Gastrocnemius medialis (tissue), 4 donors: ENCODE data around the gene THADA.

Experiments used
- CTCF ChIP-seq, 5 experiments: fragments of 450-650 bp in 3 of 5; fragments of 200-600 bp in 2 of 5; sonication (generic) in 2 of 5; IDR thresholded peaks in 4 of 5; conservative IDR thresholded peaks in 1 of 5; 1 replicate in 4 of 5; 2 replicates in 1 of 5; pipeline ENCODE4 v1.5.1; 2016 to 2019; ENCODE audit warnings: antibody characterized with exemption in 5 of 5, mild to moderate bottlenecking in 3 of 5, moderate library complexity in 3 of 5
- POLR2A ChIP-seq, 2 donors: fragments of 450-650 bp; IDR thresholded peaks; one replicate each; pipeline ENCODE4 v1.6.1; 2017; ENCODE audit warnings: antibody characterized with exemption in 2 of 2, mild to moderate bottlenecking in 2 of 2, moderate library complexity in 2 of 2

GRCh38 chr2:43414586-43415135 lies 181.2 kb downstream of the THADA start:
- TF ChIP-seq POLR2A (IDR thresholded peaks at IDR 0.05) = no peak
- TF ChIP-seq CTCF (IDR thresholded peaks at IDR 0.05 in 4 of 5, conservative IDR thresholded peaks at IDR 0.05 in 1 of 5) = no peak
